HFF-Myc (cell line): ENCODE results near the gene TMEFF2.

Source experiments
- DNase-seq: peaks from one replicate; pipeline ENCODE4 v3.0.0-alpha.2; 2011; ENCODE audit warnings: low read depth; ENCODE audit errors: extremely low read depth
- H3K4me3 ChIP-seq: replicated peaks from 2 replicates; pipeline ENCODE4 v1.5.1; 2011; ENCODE audit warnings: low read depth, mild to moderate bottlenecking, control low read depth, low read length
- TF ChIP-seq, protein P1 (sequence below): IDR thresholded peaks from 2 replicates; pipeline ENCODE4 v1.5.1; 2012; ENCODE audit warnings: mild to moderate bottlenecking, low read depth, low read length, control low read depth; ENCODE audit errors: missing control alignments

Gene TMEFF2

DNA sequence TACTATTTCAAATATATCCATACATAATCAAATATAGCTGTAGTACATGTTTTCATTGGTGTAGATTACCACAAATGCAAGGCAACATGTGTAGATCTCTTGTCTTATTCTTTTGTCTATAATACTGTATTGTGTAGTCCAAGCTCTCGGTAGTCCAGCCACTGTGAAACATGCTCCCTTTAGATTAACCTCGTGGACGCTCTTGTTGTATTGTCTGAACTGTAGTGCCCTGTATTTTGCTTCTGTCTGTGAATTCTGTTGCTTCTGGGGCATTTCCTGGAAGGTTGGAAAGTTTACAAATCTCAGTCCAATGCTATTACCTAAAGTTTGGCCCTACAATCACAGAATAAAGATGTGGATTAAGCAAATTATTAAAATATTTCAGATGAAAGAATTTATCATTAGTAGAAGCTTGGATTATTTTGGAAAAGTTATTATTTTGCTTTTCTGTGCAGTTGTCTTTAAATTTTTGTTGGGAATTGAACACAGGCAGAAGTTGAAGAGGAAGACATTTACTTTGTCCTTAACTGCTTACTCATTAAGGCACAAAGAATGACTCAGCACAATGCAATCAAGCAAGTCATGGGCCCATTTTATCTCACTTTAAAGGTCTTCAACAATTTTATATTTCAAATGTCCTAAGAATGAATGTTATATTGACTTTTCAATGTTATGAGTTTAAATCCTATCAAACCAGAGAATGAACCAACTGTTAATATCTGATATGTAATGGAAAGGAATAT is 244.4 kb downstream of the TMEFF2 start:
- H3K4me3 ChIP-seq: no peak overlapping the region
- no peak for DNase-seq
- TF ChIP-seq, protein P1, sequence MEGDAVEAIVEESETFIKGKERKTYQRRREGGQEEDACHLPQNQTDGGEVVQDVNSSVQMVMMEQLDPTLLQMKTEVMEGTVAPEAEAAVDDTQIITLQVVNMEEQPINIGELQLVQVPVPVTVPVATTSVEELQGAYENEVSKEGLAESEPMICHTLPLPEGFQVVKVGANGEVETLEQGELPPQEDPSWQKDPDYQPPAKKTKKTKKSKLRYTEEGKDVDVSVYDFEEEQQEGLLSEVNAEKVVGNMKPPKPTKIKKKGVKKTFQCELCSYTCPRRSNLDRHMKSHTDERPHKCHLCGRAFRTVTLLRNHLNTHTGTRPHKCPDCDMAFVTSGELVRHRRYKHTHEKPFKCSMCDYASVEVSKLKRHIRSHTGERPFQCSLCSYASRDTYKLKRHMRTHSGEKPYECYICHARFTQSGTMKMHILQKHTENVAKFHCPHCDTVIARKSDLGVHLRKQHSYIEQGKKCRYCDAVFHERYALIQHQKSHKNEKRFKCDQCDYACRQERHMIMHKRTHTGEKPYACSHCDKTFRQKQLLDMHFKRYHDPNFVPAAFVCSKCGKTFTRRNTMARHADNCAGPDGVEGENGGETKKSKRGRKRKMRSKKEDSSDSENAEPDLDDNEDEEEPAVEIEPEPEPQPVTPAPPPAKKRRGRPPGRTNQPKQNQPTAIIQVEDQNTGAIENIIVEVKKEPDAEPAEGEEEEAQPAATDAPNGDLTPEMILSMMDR: no peak

DNA sequence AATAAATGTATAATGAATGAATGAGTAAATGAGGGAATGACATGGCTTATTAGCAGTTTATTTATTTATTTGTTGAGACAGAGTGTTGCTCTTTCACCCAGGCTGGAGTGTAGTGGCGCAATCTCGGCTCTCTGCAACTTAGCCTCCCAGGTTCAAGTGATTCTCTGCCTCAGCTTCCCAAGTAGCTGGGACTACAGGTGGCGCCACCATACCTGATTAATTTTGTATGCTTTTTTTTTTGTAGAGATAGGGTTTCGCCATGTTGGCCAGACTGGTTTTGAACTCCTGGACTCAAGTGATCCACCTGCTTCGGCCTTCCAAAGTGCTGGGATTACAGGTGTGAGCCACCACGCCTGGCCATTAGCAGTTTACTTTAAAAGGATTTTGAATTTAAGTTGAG is 247.5 kb downstream of the TMEFF2 start:
- DNase-seq: no peak
- TF ChIP-seq, protein P1: no peak
- no peak overlapping the region for H3K4me3 ChIP-seq

DNA sequence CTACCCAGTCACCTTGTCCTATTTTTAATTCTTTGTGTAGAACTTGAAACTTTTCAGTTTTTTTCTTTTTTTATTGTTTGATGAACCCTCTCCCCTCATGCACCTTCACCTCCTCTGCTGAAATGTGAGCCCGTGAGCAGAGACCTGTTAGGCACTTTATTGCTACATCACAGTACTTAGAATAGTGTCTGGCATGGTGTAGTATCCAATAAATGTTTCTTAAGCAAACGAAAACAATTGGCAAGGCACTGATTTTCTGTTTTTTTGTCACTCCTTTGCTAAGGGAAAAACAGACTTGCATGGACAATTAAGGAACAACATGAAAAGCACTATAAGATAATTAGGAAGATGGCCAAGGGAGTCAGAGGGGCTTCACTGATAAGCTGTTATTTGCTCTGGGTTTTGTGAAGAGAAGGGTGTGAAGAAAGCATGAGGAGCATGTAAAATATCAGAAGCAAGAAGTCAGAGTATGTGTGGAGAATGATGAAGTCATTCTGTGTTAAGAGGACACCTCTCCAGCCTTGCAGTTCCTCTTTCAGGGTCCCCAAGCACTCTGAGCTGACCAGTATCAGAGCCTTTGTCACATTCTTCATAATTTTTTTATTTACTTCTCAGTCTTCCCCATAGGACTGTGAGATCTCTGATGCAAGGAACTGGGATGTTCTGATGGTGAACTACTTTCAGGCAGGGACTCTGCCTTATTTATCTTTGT is 248.1 kb downstream of the TMEFF2 start:
- no peak for DNase-seq
- H3K4me3 ChIP-seq: no peak overlapping the region
- TF ChIP-seq, protein P1: no peak

DNA sequence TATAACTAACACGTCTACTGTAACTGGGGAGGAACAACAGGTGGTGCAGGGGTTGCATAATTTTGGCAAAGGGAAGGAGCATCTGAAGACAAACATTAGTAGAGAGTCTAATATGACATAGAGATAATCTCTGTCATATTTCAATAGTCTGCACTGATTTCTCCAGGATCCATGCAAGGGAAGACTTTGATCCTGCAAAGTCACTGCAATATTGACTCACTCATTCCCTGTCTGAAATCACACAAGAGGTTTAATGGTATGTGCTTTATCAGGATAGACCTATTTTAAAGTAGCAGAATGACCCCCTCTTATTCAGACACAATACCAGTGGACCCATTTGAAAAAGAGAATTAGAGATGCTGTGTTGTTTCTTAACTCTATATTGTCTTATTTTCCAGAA is 249.1 kb downstream of the TMEFF2 start:
- no peak for DNase-seq
- TF ChIP-seq, protein P1: no peak
- no peak overlapping the region for H3K4me3 ChIP-seq

DNA sequence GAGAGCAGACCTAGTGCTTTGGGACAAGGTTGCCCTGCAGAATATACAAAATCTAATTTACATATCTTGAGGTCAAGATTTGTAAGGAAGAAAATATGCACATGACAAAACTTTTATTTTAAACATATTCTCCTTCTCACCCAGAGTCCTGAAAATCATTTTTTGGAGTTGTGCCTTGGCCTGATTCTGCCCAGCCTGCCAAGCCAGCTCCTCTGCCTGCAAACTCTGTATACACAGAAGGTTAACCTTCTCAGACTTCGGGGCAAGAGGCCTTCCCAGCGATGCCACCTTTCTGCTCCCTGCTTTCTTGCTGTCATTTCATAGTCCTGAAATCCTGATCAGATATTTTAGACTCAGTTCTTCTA is 252.0 kb downstream of the TMEFF2 start:
- no peak for DNase-seq
- H3K4me3 ChIP-seq: no peak overlapping the region
- TF ChIP-seq, protein P1: no peak

DNA sequence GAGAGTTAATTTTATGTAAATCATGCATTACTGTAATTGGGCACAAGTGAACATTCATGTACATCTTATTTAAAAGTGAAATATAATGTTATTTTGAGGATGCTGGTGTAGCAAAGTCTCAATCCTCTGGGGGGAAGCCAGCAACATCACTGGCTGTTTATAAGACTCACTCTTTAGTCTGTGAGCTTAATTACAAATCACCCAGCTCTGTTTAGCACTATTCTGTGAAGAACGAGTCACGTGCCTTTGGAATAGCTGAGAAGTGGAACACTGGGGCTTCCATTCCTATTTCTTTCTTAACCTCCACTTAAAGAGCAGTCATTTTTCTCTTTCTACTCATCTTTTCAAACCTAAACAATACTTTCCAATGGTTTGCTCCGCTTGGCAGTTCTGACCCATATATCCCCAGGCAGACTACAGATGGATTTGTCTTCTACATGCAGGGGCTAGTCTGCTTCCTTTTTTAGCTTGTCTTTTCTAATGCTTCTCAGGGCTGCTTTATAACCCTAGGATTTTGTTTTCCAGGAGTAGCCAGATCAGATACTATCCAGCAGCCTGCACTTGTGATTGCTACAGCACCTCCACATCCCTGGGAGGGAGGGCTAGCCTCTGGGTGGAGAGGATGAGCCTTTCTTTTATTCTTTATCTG is 252.5 kb downstream of the TMEFF2 start:
- no peak for DNase-seq
- TF ChIP-seq, protein P1: no peak
- no peak overlapping the region for H3K4me3 ChIP-seq
